ENCODE results near the gene OTOS. TPM values are rescaled to one million over a fixed set of nuclear protein-coding genes. Genes with fewer than 3 reads are reported as not detected.

OTOS gene
- total RNA-seq, 1 experiment from 2014 or later, result not detected

DNA sequence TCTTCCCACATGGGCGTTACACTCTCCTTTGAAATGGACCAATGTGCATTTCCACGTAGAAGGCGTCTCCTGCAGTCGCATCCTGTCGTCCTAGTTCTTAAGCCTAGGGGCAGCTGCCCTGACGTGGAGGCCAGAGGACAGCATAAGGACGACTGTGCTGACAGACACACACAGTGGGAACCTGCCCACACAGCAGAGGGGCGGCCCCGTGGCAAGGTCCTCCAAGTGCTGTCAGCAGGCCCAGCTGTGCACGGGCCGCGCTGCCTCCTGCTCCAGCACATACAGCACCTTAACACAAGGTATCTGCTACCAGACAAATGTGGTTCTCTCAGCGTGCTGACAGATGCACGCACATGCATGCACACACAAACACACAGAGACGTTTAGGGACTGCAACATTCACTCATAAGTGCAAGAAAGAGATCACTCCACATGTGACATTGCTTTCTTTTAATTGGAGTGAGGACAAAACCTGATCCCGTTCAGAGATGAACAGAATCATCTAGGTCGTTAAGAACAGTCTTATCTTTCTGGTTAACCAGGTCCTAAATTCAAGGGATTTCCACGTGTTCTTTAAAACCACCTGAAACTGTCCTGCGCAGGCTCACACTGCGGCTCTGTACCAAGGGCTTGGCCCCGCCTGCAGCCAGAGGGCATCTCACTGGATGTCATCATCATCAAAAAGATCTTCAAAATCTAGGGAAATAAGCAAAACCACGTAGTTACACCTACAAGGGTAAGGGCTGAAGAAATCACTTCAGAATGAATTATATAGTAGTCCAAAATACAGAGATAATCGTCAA lies 9.9 kb downstream of the OTOS start (continued):
- TF ChIP-seq, protein P1, sequence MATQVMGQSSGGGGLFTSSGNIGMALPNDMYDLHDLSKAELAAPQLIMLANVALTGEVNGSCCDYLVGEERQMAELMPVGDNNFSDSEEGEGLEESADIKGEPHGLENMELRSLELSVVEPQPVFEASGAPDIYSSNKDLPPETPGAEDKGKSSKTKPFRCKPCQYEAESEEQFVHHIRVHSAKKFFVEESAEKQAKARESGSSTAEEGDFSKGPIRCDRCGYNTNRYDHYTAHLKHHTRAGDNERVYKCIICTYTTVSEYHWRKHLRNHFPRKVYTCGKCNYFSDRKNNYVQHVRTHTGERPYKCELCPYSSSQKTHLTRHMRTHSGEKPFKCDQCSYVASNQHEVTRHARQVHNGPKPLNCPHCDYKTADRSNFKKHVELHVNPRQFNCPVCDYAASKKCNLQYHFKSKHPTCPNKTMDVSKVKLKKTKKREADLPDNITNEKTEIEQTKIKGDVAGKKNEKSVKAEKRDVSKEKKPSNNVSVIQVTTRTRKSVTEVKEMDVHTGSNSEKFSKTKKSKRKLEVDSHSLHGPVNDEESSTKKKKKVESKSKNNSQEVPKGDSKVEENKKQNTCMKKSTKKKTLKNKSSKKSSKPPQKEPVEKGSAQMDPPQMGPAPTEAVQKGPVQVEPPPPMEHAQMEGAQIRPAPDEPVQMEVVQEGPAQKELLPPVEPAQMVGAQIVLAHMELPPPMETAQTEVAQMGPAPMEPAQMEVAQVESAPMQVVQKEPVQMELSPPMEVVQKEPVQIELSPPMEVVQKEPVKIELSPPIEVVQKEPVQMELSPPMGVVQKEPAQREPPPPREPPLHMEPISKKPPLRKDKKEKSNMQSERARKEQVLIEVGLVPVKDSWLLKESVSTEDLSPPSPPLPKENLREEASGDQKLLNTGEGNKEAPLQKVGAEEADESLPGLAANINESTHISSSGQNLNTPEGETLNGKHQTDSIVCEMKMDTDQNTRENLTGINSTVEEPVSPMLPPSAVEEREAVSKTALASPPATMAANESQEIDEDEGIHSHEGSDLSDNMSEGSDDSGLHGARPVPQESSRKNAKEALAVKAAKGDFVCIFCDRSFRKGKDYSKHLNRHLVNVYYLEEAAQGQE (IDR thresholded peaks at IDR 0.05; ENCODE audit: low read depth), result no peak
- TF ChIP-seq EZH2phosphoT487 (IDR thresholded peaks at IDR 0.05; ENCODE audit: borderline replicate concordance) (no peak), RAD21 (IDR thresholded peaks at IDR 0.05; ENCODE audit: low read depth) (no peak)

GRCh38 chr2:240129731-240130392 lies 10.6 kb downstream of the OTOS start:
- no TSS peak for BruUV-seq (replicated peaks)
- Histone ChIP-seq H3K36me3 (ENCODE audit: control insufficient read depth in 1 of 2, insufficient read depth in 2 of 2, low read length in 2 of 2) (peaks cover 32 to 36% of the 10 kb centered on the region in 2 experiments; a peak in 3 of 4 replicates), H3K4me2 (ENCODE audit: low read length) (no peak overlapping the region), H3K9me3 (ENCODE audit: control insufficient read depth in 1 of 2, insufficient read depth in 1 of 2, low read depth in 1 of 2, low read length in 2 of 2) (no peaks in the 10 kb centered on the region), H3K79me2 (ENCODE audit: insufficient read depth, low read length) (peaks cover 18% of the 10 kb centered on the region), H3K9ac (ENCODE audit: low read length) (no peak overlapping the region), H3K27me3 (ENCODE audit: insufficient read depth, low read length) (no peaks in the 10 kb centered on the region), H3K9me2 (ENCODE audit: insufficient read depth) (no peaks in the 10 kb centered on the region), H4K20me1 (ENCODE audit: insufficient read depth) (no peaks in the 10 kb centered on the region), H3K4me3 (replicated peaks in 1 of 2; ENCODE audit: low read depth in 1 of 2, low read length in 2 of 2) (no peak overlapping the region), H3K27ac (ENCODE audit: low read depth, low read length) (no peak overlapping the region), H3K4me1 (ENCODE audit: control insufficient read depth in 1 of 2, insufficient read depth in 2 of 2, low read length in 2 of 2) (peaks cover 4 to 5% of the 10 kb centered on the region in 2 experiments; a peak in 2 of 4 replicates), H2AFZ (ENCODE audit: low read depth, low read length, poor library complexity, severe bottlenecking) (no peak overlapping the region)
- ATAC-seq (no peak), DNase-seq (ENCODE audit: low read depth, low spot score) (no peak)
- ChIA-PET RAD21 (ENCODE audit: low non-redundant PET in 1 of 2, low total read pairs in 2 of 2, uncharacterized antibody in 2 of 2, unreplicated experiment in 2 of 2) (no interaction called here), CTCF (no interaction called here), POLR2A (no interaction called here)
- intact Hi-C loops (cut with micrococcal nuclease), result no loop called here
- TF ChIP-seq POLR2A (IDR thresholded peaks at IDR 0.05; ENCODE audit: borderline replicate concordance, extremely low read depth, insufficient read depth, insufficient read length) (no peak), SIN3A (IDR thresholded peaks at IDR 0.05; ENCODE audit: low read depth) (no peak), EZH2phosphoT487 (IDR thresholded peaks at IDR 0.05; ENCODE audit: borderline replicate concordance) (no peak), ZNF274 (IDR thresholded peaks at IDR 0.05; ENCODE audit: low read depth, low read length) (no peak), RAD21 (IDR thresholded peaks at IDR 0.05; ENCODE audit: low read depth) (no peak), YY1 (IDR thresholded peaks at IDR 0.05; ENCODE audit: extremely low read depth, insufficient replicate concordance, low read depth, low read length) (no peak), CEBPB (IDR thresholded peaks at IDR 0.05; ENCODE audit: low read depth) (no peak), CBX3 (IDR thresholded peaks at IDR 0.05; ENCODE audit: low read depth) (no peak), POLR2AphosphoS5 (IDR thresholded peaks at IDR 0.05; ENCODE audit: low read depth, low read length) (no peak), SP1 (IDR thresholded peaks at IDR 0.05; ENCODE audit: low read depth) (no peak), ELF1 (IDR thresholded peaks at IDR 0.05; ENCODE audit: borderline replicate concordance, low read depth) (no peak), SRF (IDR thresholded peaks at IDR 0.05; ENCODE audit: low read depth) (no peak), JUND (IDR thresholded peaks at IDR 0.05) (no peak), CTCF (IDR thresholded peaks at IDR 0.05 in 2 of 3, conservative IDR thresholded peaks at IDR 0.05 in 1 of 3; ENCODE audit: borderline replicate concordance in 1 of 3, insufficient read depth in 1 of 3, low read depth in 2 of 3, low read length in 2 of 3) (no peak)
- TF ChIP-seq, protein P2, sequence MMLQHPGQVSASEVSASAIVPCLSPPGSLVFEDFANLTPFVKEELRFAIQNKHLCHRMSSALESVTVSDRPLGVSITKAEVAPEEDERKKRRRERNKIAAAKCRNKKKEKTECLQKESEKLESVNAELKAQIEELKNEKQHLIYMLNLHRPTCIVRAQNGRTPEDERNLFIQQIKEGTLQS (IDR thresholded peaks at IDR 0.05), result no peak

Data from HCT116 (cell line).